ENCODE results near the gene CCDC146. TPM values are rescaled to one million over a fixed set of nuclear protein-coding genes. Genes with fewer than 3 reads are reported as not detected.
"Not testable (repeated sequence)": the region's sequence is repeated elsewhere in the genome, so short reads cannot be mapped to it uniquely, and the experiment has no call there.

Gene CCDC146
- total RNA-seq, 4 donors from 2014 or later, result 12.8 to 34.0 (median 29.3) TPM

GRCh38 chr7:77155601-77156377 is 33.4 kb downstream of the CCDC146 start:
- intact Hi-C loops (cut with DNase I; ENCODE audit: low total_unique reads); DNase-seq; H3K27me3 ChIP-seq; H3K9me3 ChIP-seq; H3K4me1 ChIP-seq; H3K27ac ChIP-seq; H3K36me3 ChIP-seq; H3K4me3 ChIP-seq: not testable (repeated sequence)

GRCh38 chr7:77157034-77157433 is 34.6 kb downstream of the CCDC146 start:
- H3K4me1 ChIP-seq; DNase-seq; H3K27ac ChIP-seq; intact Hi-C loops (cut with DNase I; ENCODE audit: low total_unique reads); H3K9me3 ChIP-seq; H3K4me3 ChIP-seq; H3K27me3 ChIP-seq; H3K36me3 ChIP-seq: not testable (repeated sequence)

- Histone ChIP-seq H3K9me3 (no peaks in the 10 kb centered on the region), H3K4me1 (no peaks in the 10 kb centered on the region), H3K27ac (no peak overlapping the region), H3K4me3 (no peak overlapping the region), H3K36me3 (no peaks in the 10 kb centered on the region), H3K27me3 (no peaks in the 10 kb centered on the region)
- no peak for DNase-seq
- TF ChIP-seq POLR2A (IDR thresholded peaks at IDR 0.05) (no peak), CTCF (IDR thresholded peaks at IDR 0.05) (no peak)
- intact Hi-C loops (cut with DNase I; ENCODE audit: low total_unique reads), result no loop called here
Observed at GRCh38 chr7:77157446-77157845, 35.0 kb downstream of the CCDC146 start.

GRCh38 chr7:77171073-77171472 is 48.7 kb downstream of the CCDC146 start:
- H3K4me3 ChIP-seq; H3K27me3 ChIP-seq; H3K4me1 ChIP-seq; H3K36me3 ChIP-seq; DNase-seq; H3K27ac ChIP-seq; H3K9me3 ChIP-seq; intact Hi-C loops (cut with DNase I; ENCODE audit: low total_unique reads): not testable (repeated sequence)

- H3K27me3 ChIP-seq; H3K4me3 ChIP-seq; intact Hi-C loops (cut with DNase I; ENCODE audit: low total_unique reads); H3K4me1 ChIP-seq; H3K27ac ChIP-seq; H3K36me3 ChIP-seq; H3K9me3 ChIP-seq; DNase-seq: not testable (repeated sequence)
Observed at GRCh38 chr7:77172437-77173172, 50.2 kb downstream of the CCDC146 start.

GRCh38 chr7:77174418-77174817 is 52.0 kb downstream of the CCDC146 start:
- H3K27ac ChIP-seq; H3K27me3 ChIP-seq; H3K4me1 ChIP-seq; DNase-seq; intact Hi-C loops (cut with DNase I; ENCODE audit: low total_unique reads); H3K36me3 ChIP-seq; H3K4me3 ChIP-seq; H3K9me3 ChIP-seq: not testable (repeated sequence)

- H3K36me3 ChIP-seq; H3K4me3 ChIP-seq; intact Hi-C loops (cut with DNase I; ENCODE audit: low total_unique reads); H3K27ac ChIP-seq; H3K27me3 ChIP-seq; DNase-seq; H3K4me1 ChIP-seq; H3K9me3 ChIP-seq: not testable (repeated sequence)
Observed at GRCh38 chr7:77175274-77175800, 52.9 kb downstream of the CCDC146 start.

GRCh38 chr7:77177321-77177904 is 55.0 kb downstream of the CCDC146 start:
- not testable (repeated sequence) for DNase-seq, H3K27ac ChIP-seq, H3K4me3 ChIP-seq

GRCh38 chr7:77178024-77178423 is 55.6 kb downstream of the CCDC146 start:
- H3K27me3 ChIP-seq; H3K4me1 ChIP-seq; H3K36me3 ChIP-seq; H3K4me3 ChIP-seq; H3K27ac ChIP-seq; intact Hi-C loops (cut with DNase I; ENCODE audit: low total_unique reads); DNase-seq; H3K9me3 ChIP-seq: not testable (repeated sequence)

More at GRCh38 chr7:77177321-77177904, 55.0 kb downstream of the CCDC146 start:
- H3K27me3 ChIP-seq; H3K9me3 ChIP-seq; intact Hi-C loops (cut with DNase I; ENCODE audit: low total_unique reads); H3K4me1 ChIP-seq; H3K36me3 ChIP-seq: not testable (repeated sequence)
